IMR-90 (cell line): ENCODE results near the gene CAV3. TPM values are rescaled to one million over a fixed set of nuclear protein-coding genes. Genes with fewer than 3 reads are reported as not detected.

Experiments
- ATAC-seq: fragments of 200-7000 bp; cut with Tn5 transposase; 2 replicates; pipeline ENCODE4 v1.9.1; 2020; ENCODE audit warnings: low read depth, mild to moderate bottlenecking, moderate library complexity
- BruUV-seq: library from RNA; stranded (reverse); fragments of 400-500 nt; replicated peaks from 2 replicates; lab custom pipeline; 2021; lab: Mats Ljungman, UMichigan
- CTCF ChIA-PET: fragments of 300-600 bp; formaldehyde crosslinking; extraction: SDS; loops from one replicate; lab custom pipeline; 2021; ENCODE audit warnings: antibody characterized with exemption; lab: Yijun Ruan, JAX
- POLR2A ChIA-PET: fragments of 300-600 bp; sonication (Branson Sonifier 250); formaldehyde crosslinking; loops from one replicate; lab custom pipeline; 2022; ENCODE audit warnings: antibody characterized with exemption; ENCODE audit not compliant: unreplicated experiment; lab: Charles Lee
- DNase-seq: peaks from one replicate; pipeline ENCODE4 v3.0.0; 2013
- H2AFZ ChIP-seq: replicated peaks from 2 replicates; pipeline ENCODE3; 2013; ENCODE audit warnings: low read length, mild to moderate bottlenecking; ENCODE audit not compliant: poor library complexity
- H2AK5ac ChIP-seq: 2 replicates; pipeline ENCODE4 v1.6.1; 2013; ENCODE audit warnings: low read depth, low read length, inconsistent platforms
- H2AK9ac ChIP-seq: replicated peaks from 2 replicates; pipeline ENCODE3; 2013; ENCODE audit warnings: mild to moderate bottlenecking, low read depth, low read length, moderate library complexity; ENCODE audit not compliant: poor library complexity
- H2BK120ac ChIP-seq: 2 replicates; pipeline ENCODE4 v1.6.1; 2013; ENCODE audit warnings: low read depth, low read length, inconsistent platforms
- H2BK15ac ChIP-seq: 3 replicates; pipeline ENCODE4 v1.6.1; 2013; ENCODE audit warnings: low read depth, low read length, inconsistent platforms
- H2BK20ac ChIP-seq: 2 replicates; pipeline ENCODE4 v1.6.1; 2013; ENCODE audit warnings: low read depth, mild to moderate bottlenecking, inconsistent platforms, low read length, moderate library complexity
- H2BK5ac ChIP-seq: 2 replicates; pipeline ENCODE4 v1.6.1; 2013; ENCODE audit warnings: mild to moderate bottlenecking, low read depth, low read length, inconsistent platforms; ENCODE audit not compliant: poor library complexity, severe bottlenecking
- H3K14ac ChIP-seq: replicated peaks from 2 replicates; pipeline ENCODE4 v1.6.1; 2013; ENCODE audit warnings: low read depth, low read length, inconsistent platforms
- H3K18ac ChIP-seq: 2 replicates; pipeline ENCODE4 v1.6.1; 2013; ENCODE audit warnings: low read depth, low read length, control low read depth
- H3K23ac ChIP-seq: 2 replicates; pipeline ENCODE4 v1.6.1; 2013; ENCODE audit warnings: low read depth, low read length, inconsistent platforms
- H3K27ac ChIP-seq: 2 replicates; pipeline ENCODE4 v1.5.1; 2013; ENCODE audit warnings: mild to moderate bottlenecking, control low read depth, low read length; ENCODE audit not compliant: insufficient read depth
- H3K27me3 ChIP-seq: 2 replicates; pipeline ENCODE4 v1.6.1; 2013; ENCODE audit warnings: low read length; ENCODE audit not compliant: control insufficient read depth, insufficient read depth
- H3K36me3 ChIP-seq: 2 replicates; pipeline ENCODE4 v1.6.1; 2013; ENCODE audit warnings: low read length, mixed read lengths; ENCODE audit not compliant: control insufficient read depth, insufficient read depth
- H3K4ac ChIP-seq: 2 replicates; pipeline ENCODE4 v1.6.1; 2013; ENCODE audit warnings: low read depth, low read length, inconsistent platforms
- H3K4me1 ChIP-seq: 2 replicates; pipeline ENCODE4 v1.6.1; 2013; ENCODE audit warnings: low read length, mixed read lengths; ENCODE audit not compliant: control insufficient read depth, insufficient read depth
- H3K4me2 ChIP-seq: 2 replicates; pipeline ENCODE4 v1.6.1; 2013; ENCODE audit warnings: low read depth, mild to moderate bottlenecking, control low read depth, low read length, moderate library complexity
- H3K4me3 ChIP-seq: 2 replicates; pipeline ENCODE4 v1.5.1; 2013; ENCODE audit warnings: low read depth, mild to moderate bottlenecking, control low read depth, low read length, moderate library complexity; ENCODE audit not compliant: insufficient read depth
- H3K56ac ChIP-seq: 2 replicates; pipeline ENCODE4 v1.6.1; 2013; ENCODE audit warnings: low read length, inconsistent platforms; ENCODE audit not compliant: insufficient read depth; ENCODE audit errors: extremely low read depth
- H3K79me1 ChIP-seq, 2 experiments: 2 replicates each; pipeline ENCODE4 v1.6.1; 2013; ENCODE audit warnings: low read length in 2 of 2, inconsistent platforms in 1 of 2, low read depth in 1 of 2
- H3K9ac ChIP-seq: 2 replicates; pipeline ENCODE4 v1.6.1; 2013; ENCODE audit warnings: low read depth, low read length, control low read depth
- H3K9me1 ChIP-seq: 2 replicates; pipeline ENCODE4 v1.6.1; 2013; ENCODE audit warnings: low read length, inconsistent platforms; ENCODE audit not compliant: insufficient read depth
- H3K9me3 ChIP-seq: 2 replicates; pipeline ENCODE4 v1.6.1; 2013; ENCODE audit warnings: low read length; ENCODE audit not compliant: control insufficient read depth, insufficient read depth
- H4K20me1 ChIP-seq: 2 replicates; pipeline ENCODE4 v1.6.1; 2013; ENCODE audit warnings: low read length, inconsistent platforms; ENCODE audit not compliant: insufficient read depth
- H4K5ac ChIP-seq: 2 replicates; pipeline ENCODE4 v1.6.1; 2013; ENCODE audit warnings: mild to moderate bottlenecking, low read depth, low read length, control low read depth
- H4K8ac ChIP-seq, 2 experiments: 2 replicates each; pipeline ENCODE4 v1.6.1; 2013; ENCODE audit warnings: low read depth in 2 of 2, low read length in 2 of 2, control low read depth in 1 of 2, inconsistent platforms in 1 of 2
- H4K91ac ChIP-seq: 2 replicates; pipeline ENCODE4 v1.6.1; 2013; ENCODE audit warnings: low read depth, low read length, inconsistent platforms; ENCODE audit not compliant: insufficient read depth
- CHD1 ChIP-seq: IDR thresholded peaks from 2 replicates; pipeline ENCODE4 v1.6.1; 2012; ENCODE audit warnings: low read depth, low read length, improper control_type of control experiment
- FOS ChIP-seq: fragments of 150-350 bp; IDR thresholded peaks from 2 replicates; pipeline ENCODE4 v1.6.1; 2016; ENCODE audit warnings: low read depth, low read length
- MAZ ChIP-seq: IDR thresholded peaks from 2 replicates; pipeline ENCODE4 v1.6.1; 2012; ENCODE audit warnings: low read depth, mild to moderate bottlenecking, low read length, improper control_type of control experiment, moderate library complexity, borderline replicate concordance
- NFE2L2 ChIP-seq: fragments of 150-350 bp; IDR thresholded peaks from 2 replicates; pipeline ENCODE4 v1.6.1; 2016; ENCODE audit warnings: low read depth, mild to moderate bottlenecking, low read length
- POLR2A ChIP-seq: IDR thresholded peaks from 2 replicates; pipeline ENCODE4 v1.6.1; 2012; ENCODE audit warnings: mild to moderate bottlenecking, low read depth, low read length
- RCOR1 ChIP-seq: IDR thresholded peaks from 2 replicates; pipeline ENCODE4 v1.6.1; 2012; ENCODE audit warnings: mild to moderate bottlenecking, low read length, improper control_type of control experiment; ENCODE audit not compliant: insufficient replicate concordance
- RFX5 ChIP-seq: IDR thresholded peaks from 2 replicates; pipeline ENCODE4 v1.8.0; 2012; ENCODE audit warnings: low read depth, mild to moderate bottlenecking, low read length, moderate library complexity
- SMC3 ChIP-seq: fragments of 150-350 bp; IDR thresholded peaks from 2 replicates; pipeline ENCODE4 v1.6.1; 2016; ENCODE audit warnings: low read depth, mild to moderate bottlenecking, antibody characterized with exemption, low read length, moderate library complexity
- WGBS, 2 experiments: methylation state at CpG; one replicate each; pipeline versions ENCODE4 v1.1.5 to v1.1.7; 2013; ENCODE audit warnings: missing lambda C conversion rate in 2 of 2; ENCODE audit not compliant: insufficient read length in 1 of 2; ENCODE audit errors: extremely low coverage in 2 of 2; 5-methylcytosine and 5-hydroxymethylcytosine counted together
- dilution Hi-C: fragments of 300-500 bp; cut with HindIII; formaldehyde crosslinking; loops from one replicate; pipeline ENCODE4 v1.14.3; 2018; ENCODE audit warnings: low sequenced_read_pairs; ENCODE audit not compliant: unreplicated experiment
- in situ Hi-C: fragments of 300-500 bp; cut with MboI; formaldehyde crosslinking; loops from 3 replicates; pipeline ENCODE4 v1.14.3; 2019; ENCODE audit warnings: low sequenced_read_pairs, inconsistent platforms, mixed read lengths
- intact Hi-C: fragments of 100-400 bp; cut with micrococcal nuclease; formaldehyde crosslinking; loops from 2 replicates; pipeline ENCODE4 v1.10.0; 2022
- polyA plus RNA-seq, 3 experiments: library from polyadenylated mRNA; depleted of rRNA; stranded (reverse); fragments of >200 nt; gene quantifications; 2 replicates each; pipeline ENCODE4 v1.2.3, GENCODE V29; 2012; ENCODE audit warnings: low replicate concordance in 1 of 3
- total RNA-seq: library from RNA; depleted of rRNA; stranded (reverse); fragments of >200 nt; gene quantifications from 2 replicates; pipeline ENCODE4 v1.2.3, GENCODE V29; 2012

Gene CAV3
- total and polyA plus RNA-seq, 2 of the 4 experiments (the other 2 are of a cell fraction) = 0.17 to 0.36 TPM

GRCh38 chr3:8762607-8763377 is 29.2 kb downstream of the CAV3 start (continued):
- TF ChIP-seq SMC3 = no peak

GRCh38 chr3:8764528-8764927 is 30.9 kb downstream of the CAV3 start:
- Histone ChIP-seq H2AK9ac (no peak overlapping the region), H3K27me3 (peaks cover 21% of the 10 kb centered on the region; the same call in 1 of the 2 replicates), H3K18ac (no peak overlapping the region), H3K36me3 (no peaks in the 10 kb centered on the region), H4K91ac (no peak overlapping the region), H3K4me3 (no peak overlapping the region), H2BK15ac (no peak overlapping the region), H2BK5ac (no peak overlapping the region), H4K20me1 (no peaks in the 10 kb centered on the region), H3K9me1 (no peaks in the 10 kb centered on the region; the same call in 1 of the 2 replicates), H2BK20ac (no peak overlapping the region), H2AFZ (no peak overlapping the region), H3K9me3 (no peaks in the 10 kb centered on the region), H3K23ac (no peak overlapping the region), H4K8ac (no peak overlapping the region), H4K5ac (no peak overlapping the region), H3K4me2 (no peak overlapping the region), H2AK5ac (no peak overlapping the region), H3K56ac (no peak overlapping the region), H3K14ac (no peak overlapping the region), H3K79me1 (no peaks in the 10 kb centered on the region; a peak in 1 of 4 replicates), H3K4me1 (peaks cover 6% of the 10 kb centered on the region; the same call in 1 of the 2 replicates), H3K4ac (no peak overlapping the region), H2BK120ac (no peak overlapping the region), H3K9ac (no peak overlapping the region), H3K27ac (no peak overlapping the region)
- DNase-seq (no peak), ATAC-seq (no peak)
- BruUV-seq = no TSS peak
- TF ChIP-seq RCOR1 = no peak
- TF ChIP-seq MAZ = no peak
- TF ChIP-seq CHD1 = no peak
- TF ChIP-seq RFX5 = no peak
- no peak for TF ChIP-seq POLR2A
- TF ChIP-seq NFE2L2 = no peak
- TF ChIP-seq FOS = no peak
- intact Hi-C loops (no loop called here), in situ Hi-C loops (loop anchor here (25.0 kb wide), 1 partner anchor 298 kb away; no protein-coding TSS in a partner anchor), dilution Hi-C loops (no loop called here)
- CTCF ChIA-PET = no interaction called here
- 60% methylated on average over 2 of the region's 6 CpGs; no CpG with 5 or more reads in 1 of the 2 experiments for WGBS, 2 experiments
- POLR2A ChIA-PET = no interaction called here
